Neuron (in vitro differentiated cells): ENCODE measurements around the gene RTN4RL1.

ENCODE experiments used
- H2AFZ ChIP-seq: one replicate; pipeline ENCODE4 v1.6.1; 2013; ENCODE audit warnings: low read depth, mild to moderate bottlenecking, inconsistent platforms, low read length, moderate library complexity
- H3K27me3 ChIP-seq: one replicate; pipeline ENCODE4 v1.6.1; 2013; ENCODE audit warnings: low read length; ENCODE audit not compliant: insufficient read depth
- H3K36me3 ChIP-seq: one replicate; pipeline ENCODE4 v1.6.1; 2013; ENCODE audit warnings: low read length; ENCODE audit not compliant: insufficient read depth
- H3K4me1 ChIP-seq: one replicate; pipeline ENCODE4 v1.6.1; 2013; ENCODE audit warnings: low read length; ENCODE audit not compliant: insufficient read depth
- H3K4me3 ChIP-seq: 2 replicates; pipeline ENCODE4 v1.5.1; 2013; ENCODE audit warnings: mild to moderate bottlenecking, low read length, moderate library complexity
- H3K9me3 ChIP-seq: one replicate; pipeline ENCODE4 v1.6.1; 2013; ENCODE audit warnings: low read length

RTN4RL1 gene

DNA sequence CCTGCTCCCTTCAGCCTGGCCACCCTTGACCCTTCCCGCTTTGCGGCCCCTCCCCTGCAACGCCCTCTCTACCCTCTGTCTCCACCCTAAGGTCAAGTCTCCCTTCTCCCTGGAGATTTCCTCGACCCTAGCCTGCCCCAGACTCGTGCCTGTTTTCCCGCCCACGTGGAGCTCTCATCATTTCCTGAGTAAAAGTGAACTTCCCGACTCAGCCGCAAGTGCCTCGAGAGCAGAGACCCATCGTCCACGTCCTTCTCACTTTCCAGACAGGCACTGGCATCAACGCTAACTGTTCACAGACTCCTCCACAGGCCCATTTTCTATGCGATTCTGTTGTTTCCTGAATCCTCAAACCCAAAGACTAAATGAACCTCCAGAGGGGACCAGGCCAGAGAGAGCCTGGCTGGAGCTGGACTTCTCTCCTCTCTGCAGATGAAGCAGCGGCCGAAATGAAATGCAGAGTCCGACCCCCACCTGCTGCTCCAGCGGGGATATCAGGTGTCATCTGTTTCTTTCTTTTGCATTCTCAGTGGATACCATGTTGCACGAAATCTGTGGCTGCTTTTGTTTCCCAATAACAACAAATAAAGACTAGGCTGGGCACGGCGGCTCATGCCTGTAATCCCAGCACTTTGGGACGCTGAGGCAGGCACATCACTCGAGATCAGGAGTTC is 52.5 kb downstream of the RTN4RL1 start:
- Histone ChIP-seq H3K9me3 (no peaks in the 10 kb centered on the region), H3K36me3 (no peaks in the 10 kb centered on the region), H3K4me3 (no peak overlapping the region), H3K4me1 (peaks cover 7% of the 10 kb centered on the region), H2AFZ (no peak overlapping the region), H3K27me3 (peaks cover 34% of the 10 kb centered on the region)

DNA sequence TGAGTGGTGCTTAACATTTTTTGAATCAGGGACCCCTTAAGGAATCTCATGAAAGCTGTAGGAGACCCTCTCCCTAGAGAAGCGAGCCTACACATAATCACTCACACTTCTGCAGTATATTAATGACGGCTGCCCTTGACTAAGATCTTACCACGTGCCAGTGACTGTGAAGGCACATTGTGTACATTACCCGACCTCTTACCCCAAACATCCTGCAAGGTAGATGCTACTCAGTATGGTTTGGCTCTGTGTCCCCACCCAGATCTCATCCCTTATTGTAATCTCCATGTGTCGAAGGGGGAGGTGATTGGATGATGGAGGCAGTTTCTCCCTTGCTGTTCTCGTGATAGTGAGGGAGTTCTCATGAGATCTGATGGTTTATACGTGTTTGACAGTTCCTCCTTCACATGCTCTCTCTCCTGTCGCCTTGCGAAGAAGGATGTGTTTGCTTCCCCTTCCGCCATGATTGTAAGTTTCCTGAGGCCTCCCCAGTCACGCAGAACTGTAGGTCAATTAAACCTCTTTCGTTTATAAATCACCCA is 54.2 kb downstream of the RTN4RL1 start:
- H3K9me3 ChIP-seq, result no peaks in the 10 kb centered on the region
- no peak overlapping the region for H3K4me3 ChIP-seq
- H3K27me3 ChIP-seq, result peaks cover 36% of the 10 kb centered on the region
- peaks cover 18% of the 10 kb centered on the region for H3K4me1 ChIP-seq
- no peaks in the 10 kb centered on the region for H3K36me3 ChIP-seq
- no peak overlapping the region for H2AFZ ChIP-seq

DNA sequence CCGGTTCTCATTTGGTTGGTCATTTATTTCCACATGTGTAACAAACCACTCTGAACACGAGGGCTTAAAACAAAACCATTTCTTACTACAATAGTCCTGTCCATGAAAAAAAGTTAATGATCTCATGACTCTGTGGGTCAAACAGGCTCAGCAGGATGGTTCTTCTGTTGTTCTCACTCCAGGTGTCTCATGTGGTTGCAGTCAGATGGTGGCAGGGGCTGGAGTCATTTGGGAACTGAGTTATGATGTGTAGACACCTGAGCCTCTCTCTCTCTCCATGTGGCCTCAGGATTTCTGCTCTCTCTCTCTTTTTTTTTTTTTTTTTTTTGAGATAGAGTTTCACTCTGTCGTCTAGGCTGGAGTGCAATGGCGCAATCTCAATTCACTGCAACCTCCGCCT is 55.4 kb downstream of the RTN4RL1 start:
- Histone ChIP-seq H3K4me3 (no peak overlapping the region), H2AFZ (no peak overlapping the region), H3K27me3 (peaks cover 31% of the 10 kb centered on the region), H3K4me1 (peaks cover 26% of the 10 kb centered on the region), H3K36me3 (no peaks in the 10 kb centered on the region), H3K9me3 (no peaks in the 10 kb centered on the region)

DNA sequence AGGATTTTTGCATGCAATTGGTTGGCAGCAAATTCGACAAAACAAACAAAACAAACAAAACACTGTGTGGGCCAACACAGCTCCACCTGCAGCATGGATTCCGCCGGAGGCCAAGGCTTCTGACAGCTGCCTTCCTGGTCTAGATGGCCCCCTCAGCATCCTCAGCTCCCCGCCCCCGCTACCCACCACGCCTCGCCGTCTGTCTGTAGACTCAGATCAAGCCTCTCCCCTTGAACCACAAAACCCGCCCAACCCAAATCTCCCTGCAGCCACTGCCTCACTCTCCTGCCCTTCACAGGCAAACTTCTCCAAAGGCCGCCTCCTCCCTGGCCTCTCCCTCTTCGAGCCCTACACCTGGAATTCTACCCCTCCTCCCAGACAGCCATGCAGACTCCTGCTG is 57.9 kb downstream of the RTN4RL1 start:
- Histone ChIP-seq H3K9me3 (no peaks in the 10 kb centered on the region), H2AFZ (no peak overlapping the region), H3K27me3 (peaks cover 22% of the 10 kb centered on the region), H3K4me3 (no peak overlapping the region), H3K4me1 (peaks cover 19% of the 10 kb centered on the region), H3K36me3 (no peaks in the 10 kb centered on the region)

DNA sequence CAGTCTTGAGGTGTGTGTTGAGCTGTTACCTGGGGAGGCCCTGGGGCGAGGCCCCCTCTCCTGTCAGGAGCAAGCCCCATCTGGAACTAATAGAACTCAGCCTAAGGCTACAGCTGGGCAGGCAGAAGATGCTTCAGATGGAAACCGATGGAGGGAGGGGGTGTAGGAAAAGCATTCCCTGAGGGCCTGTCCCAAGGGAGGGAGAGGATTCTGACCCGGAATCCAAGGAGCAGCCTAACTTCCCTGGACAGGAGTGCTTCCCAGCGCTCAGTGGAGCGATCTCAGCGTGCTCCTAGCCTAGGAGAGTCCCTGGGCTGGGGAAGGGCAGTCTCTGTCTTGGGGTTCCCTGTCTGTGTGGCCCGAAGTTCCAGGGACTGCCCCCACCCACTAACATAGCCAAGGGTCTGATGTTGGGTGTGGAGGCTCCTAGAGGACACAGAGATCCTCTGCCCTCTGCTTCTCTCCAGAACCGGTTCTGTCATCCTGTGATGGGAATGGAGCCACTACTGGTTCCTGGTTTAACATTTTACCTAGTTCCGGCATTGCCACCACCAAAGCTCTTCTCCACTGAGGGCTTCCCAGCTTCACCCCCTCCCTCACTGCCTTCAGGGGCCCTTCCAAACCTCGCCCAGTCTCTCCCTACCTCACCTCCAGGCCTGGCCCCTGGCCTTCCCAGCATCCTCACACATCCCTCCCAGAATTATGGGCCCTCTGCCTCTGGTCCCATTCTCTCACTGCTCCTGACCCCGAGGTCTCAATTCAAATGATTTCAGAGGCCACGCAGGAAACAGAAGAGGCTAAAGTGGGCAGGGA is 58.7 kb downstream of the RTN4RL1 start:
- H3K27me3 ChIP-seq, result peaks cover 22% of the 10 kb centered on the region

DNA sequence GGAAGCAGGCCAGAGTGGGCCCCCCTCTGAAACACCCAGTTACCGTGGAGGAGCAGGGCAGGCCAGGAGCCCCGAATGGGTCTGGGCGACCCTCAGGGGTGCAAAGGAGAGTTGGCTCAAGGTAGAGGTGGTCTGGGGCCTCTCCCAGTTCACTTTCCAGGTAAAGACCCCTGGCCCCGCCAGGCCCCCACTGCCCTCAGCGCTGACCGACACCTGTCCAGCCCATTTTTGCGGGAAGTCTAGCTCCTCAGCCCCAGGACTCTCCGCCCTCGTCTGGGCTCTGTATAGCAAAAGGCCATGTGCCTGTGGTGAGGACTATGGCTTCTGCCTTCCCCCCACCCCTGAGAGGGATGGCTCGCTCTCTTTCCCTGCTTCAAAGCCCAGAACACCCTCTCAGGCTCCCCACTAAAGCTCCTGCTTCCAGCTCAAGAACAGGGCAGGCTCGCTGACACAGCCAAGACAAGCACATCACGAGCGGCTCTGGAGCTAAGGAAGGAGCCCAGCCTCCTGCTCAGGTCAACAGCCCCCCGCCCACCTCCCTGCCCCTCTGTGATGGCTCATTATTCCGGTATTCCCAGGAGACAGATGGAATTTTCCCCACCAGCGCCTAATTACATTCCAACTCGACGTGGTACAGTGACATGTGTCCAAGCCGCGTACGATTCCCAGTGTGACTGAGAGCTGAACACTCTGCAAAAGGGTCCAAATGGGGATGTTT is 59.4 kb downstream of the RTN4RL1 start:
- Histone ChIP-seq H3K9me3 (no peaks in the 10 kb centered on the region), H3K27me3 (peaks cover 22% of the 10 kb centered on the region), H2AFZ (no peak overlapping the region), H3K4me3 (no peak overlapping the region), H3K4me1 (peaks cover 19% of the 10 kb centered on the region), H3K36me3 (no peaks in the 10 kb centered on the region)

More for the DNA sequence above, 58.7 kb downstream of the RTN4RL1 start:
- no peak overlapping the region for H3K4me3 ChIP-seq
- H3K9me3 ChIP-seq, result no peaks in the 10 kb centered on the region
- H2AFZ ChIP-seq, result no peak overlapping the region
- H3K4me1 ChIP-seq, result peaks cover 19% of the 10 kb centered on the region
- no peaks in the 10 kb centered on the region for H3K36me3 ChIP-seq

DNA sequence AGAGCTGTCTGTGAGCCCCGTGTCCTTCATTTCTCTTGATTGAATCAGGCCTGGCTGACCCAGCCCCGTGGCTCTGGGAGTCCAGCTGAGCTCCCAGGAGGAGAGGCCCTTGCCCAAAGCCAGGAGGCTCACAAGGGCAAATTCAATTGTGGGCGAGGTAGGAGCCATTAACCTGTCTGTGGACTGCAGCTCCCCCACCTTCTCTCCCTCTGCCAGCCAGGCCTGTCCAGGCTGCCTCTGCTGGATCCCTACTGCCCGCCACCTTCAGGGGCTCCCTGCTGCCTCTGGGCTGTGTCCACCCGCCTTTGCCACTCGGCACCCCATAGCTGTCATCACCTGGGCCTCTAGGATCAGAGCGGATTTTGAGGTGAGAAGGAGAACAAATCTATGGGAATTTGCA is 61.9 kb downstream of the RTN4RL1 start:
- Histone ChIP-seq H3K27me3 (peaks cover 16% of the 10 kb centered on the region), H2AFZ (no peak overlapping the region), H3K36me3 (no peaks in the 10 kb centered on the region), H3K4me1 (peaks cover 34% of the 10 kb centered on the region), H3K4me3 (no peak overlapping the region), H3K9me3 (no peaks in the 10 kb centered on the region)

DNA sequence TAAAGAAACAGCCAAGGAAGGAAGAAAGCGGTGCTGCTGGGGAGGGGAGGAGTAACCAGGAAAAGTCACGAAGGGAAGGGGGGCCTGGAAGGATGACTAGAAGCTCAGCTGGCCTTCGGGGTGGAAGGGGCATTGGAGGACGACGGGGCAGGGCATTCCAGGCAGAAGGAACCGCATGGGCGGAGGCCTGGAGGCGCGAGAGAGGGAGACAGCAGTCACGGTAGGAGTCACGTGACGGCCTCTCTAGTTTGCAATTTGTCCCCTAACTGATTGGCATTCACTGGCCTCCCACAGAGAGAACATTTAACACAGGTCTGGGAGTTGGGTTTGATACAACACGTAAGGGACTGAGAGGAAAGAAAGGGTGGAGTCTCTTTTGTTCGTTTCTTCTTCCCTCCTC is 63.9 kb downstream of the RTN4RL1 start:
- Histone ChIP-seq H2AFZ (no peak overlapping the region), H3K36me3 (no peaks in the 10 kb centered on the region), H3K4me1 (peaks cover 27% of the 10 kb centered on the region), H3K4me3 (no peak overlapping the region), H3K9me3 (no peaks in the 10 kb centered on the region), H3K27me3 (peaks cover 2% of the 10 kb centered on the region)

DNA sequence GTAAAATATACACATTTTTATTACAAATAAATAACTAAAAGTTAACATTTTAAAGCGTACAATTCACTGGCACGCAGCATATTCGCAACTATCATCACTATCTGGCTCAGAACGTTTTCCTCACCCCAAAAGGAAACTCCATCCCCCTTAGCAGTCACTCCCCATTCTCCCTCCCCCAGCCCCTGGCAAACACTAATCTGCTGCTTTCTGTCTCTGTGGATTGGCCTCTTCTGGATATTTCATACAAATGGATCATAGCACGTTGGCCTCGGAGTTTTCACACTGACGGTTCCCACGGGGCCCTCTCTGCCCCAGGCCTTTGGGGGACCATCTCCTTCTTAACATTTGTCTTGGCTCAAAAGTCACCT is 64.6 kb downstream of the RTN4RL1 start:
- H2AFZ ChIP-seq, result no peak overlapping the region
- H3K9me3 ChIP-seq, result no peaks in the 10 kb centered on the region
- H3K4me1 ChIP-seq, result peaks cover 21% of the 10 kb centered on the region
- no peaks in the 10 kb centered on the region for H3K36me3 ChIP-seq
- no peak overlapping the region for H3K4me3 ChIP-seq
- no peaks in the 10 kb centered on the region for H3K27me3 ChIP-seq

DNA sequence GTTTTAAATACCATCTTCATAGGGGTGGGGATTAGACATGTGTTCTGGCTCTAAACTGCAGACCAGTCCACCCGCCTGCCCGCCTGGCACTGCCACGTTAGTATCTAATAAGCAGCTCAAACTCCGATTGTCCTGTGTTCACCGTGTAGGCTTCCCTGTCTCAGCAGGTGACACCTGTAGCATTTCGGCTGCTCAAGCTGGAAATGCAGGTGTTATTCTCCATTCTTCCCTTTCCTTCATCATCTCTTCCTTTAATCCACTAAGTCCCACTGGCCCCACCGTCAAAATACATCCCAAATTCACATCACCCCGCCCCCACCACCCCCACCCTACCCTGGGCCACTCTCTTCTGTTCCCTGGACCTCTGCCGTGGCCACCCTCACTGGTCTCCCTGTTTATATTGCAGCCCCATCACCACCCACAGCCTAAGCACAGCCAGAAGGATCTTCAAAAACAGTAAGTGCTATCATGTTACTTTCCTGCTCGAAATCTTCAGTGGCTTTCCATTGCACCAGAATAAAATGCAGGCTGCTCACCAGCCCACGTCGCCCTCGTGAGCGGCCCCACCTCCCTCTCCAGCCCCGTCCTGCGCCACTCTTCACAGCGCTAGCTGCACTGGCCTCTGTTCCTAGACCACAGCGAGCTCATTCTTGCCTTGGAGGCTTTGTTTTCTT is 65.1 kb downstream of the RTN4RL1 start:
- Histone ChIP-seq H3K4me3 (no peak overlapping the region), H3K9me3 (no peaks in the 10 kb centered on the region), H3K4me1 (peaks cover 17% of the 10 kb centered on the region), H3K27me3 (no peaks in the 10 kb centered on the region), H3K36me3 (no peaks in the 10 kb centered on the region), H2AFZ (no peak overlapping the region)

DNA sequence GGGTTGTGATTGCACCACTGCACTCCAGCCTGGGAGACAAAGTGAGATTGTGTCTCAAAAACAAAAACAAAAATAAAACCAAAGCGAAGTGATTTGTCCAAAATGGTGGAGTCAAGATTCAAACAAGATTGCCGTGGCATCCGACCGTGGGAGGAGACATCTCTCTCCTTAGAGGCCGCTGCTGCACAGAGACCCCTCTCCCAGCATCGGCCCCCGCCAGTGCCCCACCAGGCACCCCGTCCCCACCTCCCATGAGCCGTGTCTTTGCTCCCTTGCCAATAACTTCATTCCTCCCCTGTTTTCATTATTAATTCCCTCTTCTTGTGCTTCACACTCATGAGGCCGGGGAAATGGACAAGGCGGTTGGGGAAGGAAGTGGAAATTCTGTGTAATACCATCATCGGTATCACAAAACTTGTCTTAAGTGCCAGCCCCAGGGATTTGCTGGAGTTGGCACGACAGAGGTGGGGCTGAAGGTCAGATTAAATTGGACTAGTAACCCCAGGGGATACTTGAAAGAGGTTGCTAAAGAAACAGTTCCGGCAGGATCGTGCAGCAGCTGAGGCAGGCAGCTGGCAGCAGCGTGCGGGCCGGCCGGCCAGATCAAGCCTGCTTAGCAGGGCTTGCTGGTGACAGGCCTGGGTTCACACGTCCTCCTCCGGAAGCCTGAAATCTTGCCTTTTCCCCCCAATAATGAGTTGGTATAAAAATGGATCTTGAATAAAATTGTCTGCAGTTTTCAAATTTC is 66.8 kb downstream of the RTN4RL1 start:
- Histone ChIP-seq H3K27me3 (no peaks in the 10 kb centered on the region), H3K4me1 (peaks cover 17% of the 10 kb centered on the region), H3K9me3 (no peaks in the 10 kb centered on the region), H3K4me3 (no peak overlapping the region), H2AFZ (peak overlapping the region; percentile 1), H3K36me3 (no peaks in the 10 kb centered on the region)

DNA sequence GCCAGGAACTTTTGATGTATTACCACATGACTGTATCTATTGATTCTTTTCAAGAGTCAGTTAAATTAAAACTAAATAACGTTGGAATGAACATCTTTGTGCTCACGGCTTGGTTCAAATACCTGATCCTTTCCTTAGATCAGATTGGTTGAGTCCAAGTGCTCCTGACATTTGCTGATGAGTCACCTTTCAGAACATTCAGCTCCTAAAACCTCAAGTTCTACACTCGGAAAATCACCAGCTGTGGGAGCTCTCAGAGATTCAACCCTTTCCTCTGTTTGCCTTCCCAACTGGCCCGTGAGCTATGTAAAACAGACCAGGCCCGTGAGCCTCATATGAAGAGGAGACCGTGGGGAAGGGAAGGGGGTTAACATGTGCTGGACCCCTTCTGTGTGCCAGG is 68.1 kb downstream of the RTN4RL1 start:
- Histone ChIP-seq H2AFZ (no peak overlapping the region), H3K36me3 (no peaks in the 10 kb centered on the region), H3K4me3 (no peak overlapping the region), H3K27me3 (no peaks in the 10 kb centered on the region), H3K4me1 (peaks cover 17% of the 10 kb centered on the region), H3K9me3 (no peaks in the 10 kb centered on the region)
